HG02623 (cell line): ENCODE results near the gene RNPEPL1.
"Not testable (repeated sequence)": the region's sequence is repeated elsewhere in the genome, so short reads cannot be mapped to it uniquely, and the experiment has no call there.

Experiments
- ATAC-seq: cut with Tn5 transposase; IDR thresholded peaks from one replicate; pipeline ENCODE4 v1.9.1; 2021; ENCODE audit warnings: moderate library complexity; ENCODE audit not compliant: unreplicated experiment

The RNPEPL1 gene

GRCh38 chr2:240601831-240602160 is 33.5 kb downstream of the RNPEPL1 start:
- ATAC-seq = no peak

GRCh38 chr2:240602266-240603050 is 34.2 kb downstream of the RNPEPL1 start:
- ATAC-seq = no peak

GRCh38 chr2:240603081-240603835 is 35.0 kb downstream of the RNPEPL1 start:
- no peak for ATAC-seq

- no peak for ATAC-seq
Observed at GRCh38 chr2:240603846-240604245, 35.6 kb downstream of the RNPEPL1 start.

GRCh38 chr2:240604291-240604938 is 36.1 kb downstream of the RNPEPL1 start:
- ATAC-seq = no peak

GRCh38 chr2:240604939-240605716 is 36.8 kb downstream of the RNPEPL1 start:
- no peak for ATAC-seq

GRCh38 chr2:240605867-240606743 is 37.8 kb downstream of the RNPEPL1 start:
- ATAC-seq = no peak

GRCh38 chr2:240611601-240612210 is 43.4 kb downstream of the RNPEPL1 start:
- ATAC-seq = no peak

- no peak for ATAC-seq
Observed at GRCh38 chr2:240613781-240614180, 45.5 kb downstream of the RNPEPL1 start.

- no peak for ATAC-seq
Observed at GRCh38 chr2:240614391-240614790, 46.1 kb downstream of the RNPEPL1 start.

- ATAC-seq = no peak
Observed at GRCh38 chr2:240615396-240615795, 47.1 kb downstream of the RNPEPL1 start.

GRCh38 chr2:240615820-240616547 is 47.7 kb downstream of the RNPEPL1 start:
- ATAC-seq = no peak

GRCh38 chr2:240616860-240617666 is 48.8 kb downstream of the RNPEPL1 start:
- not testable (repeated sequence) for ATAC-seq

- ATAC-seq = no peak
Observed at GRCh38 chr2:240618776-240619175, 50.5 kb downstream of the RNPEPL1 start.

GRCh38 chr2:240619506-240620148 is 51.3 kb downstream of the RNPEPL1 start:
- no peak for ATAC-seq

- no peak for ATAC-seq
Observed at GRCh38 chr2:240620149-240620731, 52.0 kb downstream of the RNPEPL1 start.

GRCh38 chr2:240620859-240621258 is 52.6 kb downstream of the RNPEPL1 start:
- ATAC-seq = no peak
